HG02973 (cell line): ENCODE data around the gene KDM2B.
A peak's percentile ranks its signal among the peaks of the same experiment; 100 is the strongest.

Experiments used
- ATAC-seq: cut with Tn5 transposase; IDR thresholded peaks from one replicate; pipeline ENCODE4 v1.9.1; 2021; ENCODE audit warnings: moderate library complexity; ENCODE audit not compliant: unreplicated experiment

The KDM2B gene

DNA sequence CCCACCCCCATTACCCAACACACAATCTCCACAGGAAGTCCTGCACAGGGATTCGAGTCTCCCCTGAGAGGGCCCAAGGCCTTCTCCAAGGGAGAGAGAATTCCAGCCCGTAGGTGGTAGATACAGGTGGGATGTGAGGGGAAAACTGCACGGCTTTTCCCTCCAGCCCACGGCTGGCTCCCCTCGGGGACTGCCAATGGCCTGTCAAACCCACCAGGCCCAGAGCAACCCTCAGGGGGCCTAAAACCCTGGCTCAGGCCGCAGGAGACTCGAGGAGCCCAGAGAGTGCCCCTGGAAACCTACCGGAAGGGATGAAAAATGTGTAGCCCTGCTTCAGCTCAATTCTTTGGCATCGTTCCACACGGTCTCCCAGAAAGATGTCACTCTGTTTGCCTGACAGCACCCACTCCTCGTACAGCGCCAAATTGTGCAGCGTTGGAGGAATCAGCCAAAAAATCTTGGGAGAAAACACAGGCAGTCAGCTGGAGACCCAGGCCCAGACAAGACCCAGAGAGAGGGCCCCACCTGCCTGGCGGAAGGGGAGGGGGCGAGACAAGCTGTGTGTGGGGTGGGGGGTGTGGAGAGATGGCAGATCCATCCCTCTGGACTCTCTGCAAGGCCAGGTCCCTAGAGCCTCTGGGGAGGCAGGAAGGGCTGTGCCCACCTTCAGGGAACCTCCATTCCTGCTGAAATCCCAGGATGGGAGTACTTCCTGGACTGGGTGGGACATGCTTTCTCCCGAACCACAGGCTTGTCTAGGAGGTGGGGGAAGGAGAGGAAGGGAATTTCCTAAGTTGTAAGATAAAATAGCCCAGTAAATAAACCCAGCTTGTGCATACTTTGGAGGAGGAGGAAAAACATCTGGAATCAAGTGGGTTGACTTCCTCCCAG is 48.1 kb downstream of the KDM2B start:
- no peak for ATAC-seq

DNA sequence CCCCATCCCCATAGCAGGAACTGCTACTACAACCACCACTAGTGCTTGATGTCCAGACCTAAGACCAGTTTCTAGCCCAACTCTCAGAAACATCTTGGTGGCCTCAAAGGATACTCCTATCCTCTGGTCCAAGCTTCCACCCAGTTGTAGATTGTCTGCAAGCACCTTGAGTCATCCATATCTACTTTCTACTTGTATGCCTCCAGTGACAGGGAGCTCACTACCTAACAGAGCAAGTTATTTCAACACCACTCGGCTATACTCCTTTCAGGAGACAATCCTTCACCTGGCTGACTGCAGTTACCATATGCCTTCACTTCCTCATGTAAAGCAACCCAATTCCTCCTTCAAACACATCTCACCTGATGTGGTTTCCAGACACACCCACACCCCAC is 49.5 kb downstream of the KDM2B start:
- no peak for ATAC-seq

DNA sequence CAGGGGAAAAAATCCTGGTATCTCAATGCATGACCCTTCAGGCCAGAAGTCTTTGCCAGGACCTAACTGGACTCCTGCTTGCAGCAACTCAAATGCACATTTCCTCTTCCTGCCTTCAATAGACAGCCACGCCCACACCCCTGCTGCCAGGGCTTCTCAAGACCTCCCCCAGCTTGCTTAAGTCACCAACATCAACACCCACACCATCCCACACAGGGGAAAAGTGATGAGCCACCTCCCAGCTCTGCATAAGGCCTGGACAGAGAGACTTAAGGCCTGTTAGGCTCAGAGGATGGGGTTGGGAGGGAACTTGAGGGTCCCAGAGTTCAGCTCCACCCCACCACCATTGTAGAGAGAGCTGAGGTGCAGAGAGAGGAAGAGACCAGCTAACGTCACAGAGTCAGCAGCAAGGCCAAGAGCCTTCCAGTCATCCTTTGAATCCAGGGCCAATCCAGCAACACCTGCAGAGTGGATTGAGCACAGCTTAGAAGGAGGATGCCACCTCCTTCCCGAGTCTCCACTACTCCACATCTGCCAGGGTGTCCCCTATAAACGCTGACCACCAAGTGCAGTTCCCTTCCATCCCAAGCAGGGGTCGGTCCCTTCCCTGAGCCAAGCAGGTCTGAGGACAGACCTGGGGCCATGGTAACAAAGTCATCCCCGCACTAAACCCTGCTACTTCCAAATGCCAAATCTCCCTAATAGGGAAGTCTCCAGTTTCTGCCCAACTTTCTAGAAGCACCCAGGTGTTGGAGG is 50.0 kb downstream of the KDM2B start:
- peak; percentile 35 for ATAC-seq

DNA sequence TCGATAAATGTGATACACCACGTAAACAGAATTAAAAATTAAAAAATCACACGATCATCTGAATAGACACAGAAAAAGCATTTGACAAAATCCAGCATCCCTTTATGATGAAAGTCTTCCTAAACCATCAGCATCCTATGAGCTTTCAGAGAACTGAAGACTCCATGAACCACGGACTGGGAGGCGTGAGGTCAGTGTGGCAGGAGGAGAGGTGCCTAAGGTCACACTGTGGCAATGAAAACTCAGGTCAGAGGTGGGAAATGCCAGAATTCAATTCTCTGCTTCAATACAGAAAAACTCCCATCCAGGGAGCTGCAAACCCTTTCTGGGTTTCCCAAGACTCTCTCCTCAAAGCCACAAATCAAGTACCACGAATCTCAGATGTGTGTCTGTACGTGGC is 51.6 kb downstream of the KDM2B start:
- no peak for ATAC-seq

DNA sequence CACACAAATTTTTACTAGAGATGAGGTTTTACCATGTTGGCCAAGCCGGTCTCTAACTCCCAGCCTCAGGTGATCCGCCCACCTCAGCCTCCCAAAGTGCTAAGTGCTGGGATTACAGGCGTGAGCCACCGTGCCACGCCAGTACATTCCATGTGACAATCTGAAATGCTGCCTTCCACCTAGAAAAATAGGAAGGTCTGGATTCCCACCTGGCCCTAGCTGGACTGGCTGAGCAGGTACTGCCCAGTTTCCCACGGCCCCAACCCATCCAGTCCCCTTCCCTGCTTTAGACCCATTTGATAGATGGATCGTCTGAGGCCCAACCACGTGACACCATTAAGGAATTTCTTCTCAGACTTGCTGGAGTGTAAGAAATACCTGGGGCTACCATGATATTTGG is 55.4 kb downstream of the KDM2B start:
- ATAC-seq = no peak

DNA sequence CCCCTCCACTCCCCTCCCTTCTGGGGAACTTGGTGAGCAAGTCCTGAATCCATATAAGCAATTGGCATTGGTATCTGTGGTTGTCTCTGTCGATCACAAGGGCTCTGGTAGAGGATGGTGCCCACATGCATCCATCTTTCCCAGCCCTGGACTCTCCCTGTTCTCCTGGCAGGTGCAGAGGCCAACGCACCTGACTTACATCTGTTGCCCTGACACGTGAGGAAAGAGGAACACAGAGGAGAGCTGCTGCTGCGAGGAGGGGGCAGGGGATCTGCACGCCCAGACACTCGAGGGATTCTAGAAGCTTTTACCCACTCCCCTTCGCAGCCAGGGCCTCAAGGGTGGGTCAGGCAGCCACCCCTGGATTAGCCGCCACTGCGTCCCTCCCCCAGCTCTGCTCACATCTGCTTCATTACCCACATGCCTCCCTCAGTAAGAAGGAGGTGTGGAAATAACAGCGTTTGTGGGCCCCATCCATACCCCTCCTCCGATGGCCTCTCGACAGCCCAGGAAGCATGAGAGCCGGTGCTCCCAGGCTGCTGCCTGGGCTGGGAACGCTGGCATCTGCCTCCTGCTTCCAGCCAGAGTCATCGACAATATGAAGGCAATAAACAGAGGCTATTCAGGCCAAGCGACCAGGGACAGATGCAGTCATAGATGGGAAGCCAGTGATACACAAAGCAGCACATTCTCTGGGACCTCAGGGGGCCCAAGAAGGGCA is 56.5 kb downstream of the KDM2B start:
- no peak for ATAC-seq

DNA sequence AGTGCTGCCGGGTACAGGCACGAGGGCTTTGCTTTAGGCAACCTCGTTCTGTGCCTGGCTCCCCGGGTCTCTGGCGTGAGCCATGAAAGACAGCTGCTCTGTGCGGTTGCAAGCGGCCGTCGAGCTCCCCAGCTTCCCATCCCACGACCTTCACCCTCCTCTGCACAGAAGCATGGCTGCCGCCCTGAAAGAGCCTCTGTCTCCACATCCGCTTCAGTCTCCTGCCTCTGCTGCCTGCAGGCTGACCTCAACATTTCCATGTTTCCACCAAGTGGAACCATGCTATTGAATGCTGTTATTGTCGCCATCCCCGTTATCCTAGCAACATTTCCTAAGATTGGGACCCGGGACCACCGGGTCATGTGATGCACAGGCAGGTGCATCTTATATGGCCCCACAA is 57.1 kb downstream of the KDM2B start:
- ATAC-seq = no peak

DNA sequence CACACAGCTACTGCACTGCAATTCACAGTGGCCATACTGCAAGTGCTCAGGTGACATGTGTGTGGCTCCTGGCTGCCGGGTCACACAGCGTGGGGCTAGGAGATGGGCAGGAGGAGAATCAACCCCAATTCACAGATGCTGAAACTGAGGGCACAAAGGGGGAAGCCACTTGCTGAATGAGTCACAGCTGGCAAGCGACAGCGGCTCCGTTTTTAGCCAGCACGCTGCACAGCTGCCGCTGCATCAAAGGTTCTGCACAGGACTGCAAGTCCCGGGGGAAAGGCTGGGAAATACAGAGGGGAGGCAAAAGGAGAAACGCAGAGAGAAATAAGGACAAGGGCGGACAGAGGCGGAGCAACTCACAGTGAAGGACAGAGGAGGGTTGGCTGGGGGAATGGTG is 57.9 kb downstream of the KDM2B start:
- no peak for ATAC-seq

DNA sequence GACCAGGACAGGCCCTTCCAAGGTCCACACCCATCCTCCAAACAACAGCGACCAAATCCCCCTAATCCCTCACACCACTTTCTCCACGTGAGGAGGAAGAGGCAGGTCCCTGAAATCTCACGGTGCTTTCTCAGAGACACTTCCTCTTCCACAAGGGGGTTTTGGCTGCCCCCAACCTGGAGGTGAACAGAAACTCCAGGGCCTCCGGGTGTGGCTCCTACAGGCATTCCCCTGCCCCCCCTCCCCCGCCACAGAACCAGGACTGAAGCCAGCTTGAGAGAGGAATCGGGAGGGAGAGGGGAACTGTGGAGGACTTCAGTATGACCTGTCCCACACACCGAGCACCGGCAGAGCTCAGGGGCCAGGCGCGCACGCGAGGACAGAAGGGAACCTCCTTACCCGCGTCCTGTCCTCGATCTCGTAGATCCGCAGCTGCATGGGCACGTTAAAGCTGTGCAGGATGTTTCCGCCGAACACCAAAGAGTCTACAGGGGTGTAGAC is 60.2 kb downstream of the KDM2B start:
- ATAC-seq = no peak

DNA sequence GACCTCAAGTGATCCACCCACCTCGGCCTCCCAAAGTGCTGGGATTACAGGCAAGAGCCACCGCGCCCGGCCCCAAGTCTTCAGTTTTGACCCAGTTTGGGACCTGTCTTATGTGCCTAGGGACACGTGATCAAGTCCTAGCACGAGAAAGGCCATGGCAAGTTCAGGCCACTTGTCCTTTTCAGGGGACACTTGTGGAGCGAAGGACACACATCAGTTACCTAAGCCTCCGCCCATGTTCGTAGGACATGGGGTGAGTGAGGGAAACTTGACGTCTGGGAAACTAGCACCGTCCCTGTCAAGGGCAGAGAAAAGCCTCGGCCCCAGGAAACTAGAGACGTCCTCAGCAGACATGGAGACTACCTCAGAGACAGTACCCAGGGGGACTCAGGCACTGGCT is 60.7 kb downstream of the KDM2B start:
- no peak for ATAC-seq

DNA sequence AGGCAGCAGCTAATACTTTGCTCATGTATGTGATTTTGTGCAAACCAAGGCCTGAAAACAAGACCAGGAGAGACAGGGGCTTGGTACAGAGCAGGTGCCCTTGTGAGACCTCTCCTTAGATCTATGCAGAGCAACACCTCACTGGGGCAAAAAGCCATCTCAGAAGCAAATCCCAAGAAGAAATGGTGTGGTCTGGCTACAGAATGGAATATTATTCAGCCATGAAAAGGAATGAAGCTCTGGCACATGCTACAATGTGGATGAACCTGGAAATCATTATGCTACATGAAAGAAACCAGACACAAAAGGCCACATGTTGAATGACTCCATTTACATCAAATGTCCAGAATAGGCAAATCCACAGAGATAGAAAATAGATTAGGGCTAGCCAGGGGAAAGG is 61.6 kb downstream of the KDM2B start:
- no peak for ATAC-seq

DNA sequence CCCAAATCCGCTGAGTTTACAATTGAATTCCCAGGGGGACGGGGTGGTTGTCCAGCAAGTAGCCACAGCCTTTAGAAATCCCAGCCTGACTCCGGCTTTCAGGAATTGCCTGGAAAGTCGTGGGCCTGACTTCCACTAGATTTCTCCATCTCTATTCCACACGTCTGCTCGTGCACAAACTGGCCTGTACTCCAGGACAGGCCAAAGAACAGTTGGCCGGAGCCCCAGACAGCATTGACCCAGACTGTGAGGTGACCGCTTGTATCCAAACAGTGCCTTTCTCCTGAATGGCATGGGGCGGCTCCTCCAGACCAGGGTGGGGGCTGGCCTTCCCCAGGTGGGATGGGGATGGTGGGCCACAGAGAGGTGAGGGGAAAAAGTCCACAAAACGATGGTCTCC is 62.2 kb downstream of the KDM2B start:
- no peak for ATAC-seq

DNA sequence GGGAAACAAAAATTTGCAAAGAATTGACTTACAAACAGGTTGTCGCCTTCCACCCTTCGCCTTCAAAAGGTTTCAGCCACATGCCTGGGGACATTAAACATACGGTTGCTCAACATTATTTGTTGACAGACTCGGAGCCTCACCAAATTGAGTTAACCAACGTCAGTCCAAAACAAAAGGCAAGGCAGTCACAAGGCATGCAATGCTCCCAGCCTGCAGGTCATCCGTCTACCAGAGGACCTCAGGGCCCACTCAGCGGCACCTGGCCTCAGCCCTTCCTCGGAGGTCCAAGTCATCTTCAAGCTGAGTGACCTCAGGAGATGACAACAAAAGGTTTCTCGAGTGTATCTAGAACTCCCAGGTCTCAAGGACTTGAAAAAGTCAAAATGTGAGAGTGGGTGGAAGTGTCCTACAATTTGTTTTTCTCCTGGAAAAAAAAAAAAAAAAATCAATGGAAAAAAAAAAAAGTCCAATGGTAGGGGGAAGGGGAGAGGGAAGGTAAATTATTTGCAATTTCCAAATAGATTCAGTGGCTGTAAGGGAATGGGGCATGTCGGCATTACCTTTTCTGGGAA is 64.3 kb downstream of the KDM2B start:
- ATAC-seq = no peak

DNA sequence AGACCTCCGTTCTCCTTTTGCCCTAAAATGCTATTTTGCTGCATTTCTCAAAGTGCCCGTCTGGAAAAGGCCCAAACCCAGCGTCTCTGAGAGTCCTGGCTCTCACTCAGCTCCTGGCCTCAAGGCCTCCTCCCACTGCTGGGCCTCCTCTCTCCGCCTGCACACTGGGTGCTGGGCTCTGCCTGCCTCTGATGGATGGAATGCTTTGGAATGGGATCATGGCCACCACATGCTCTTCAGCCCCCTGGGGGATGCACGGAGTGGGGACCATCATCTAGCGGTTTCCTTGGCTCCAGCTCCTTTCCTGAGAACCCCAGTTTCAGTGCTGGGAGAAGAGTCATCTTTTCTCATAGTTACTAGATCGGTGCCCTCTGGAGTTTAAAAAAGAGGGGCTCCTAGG is 65.2 kb downstream of the KDM2B start:
- ATAC-seq = no peak

DNA sequence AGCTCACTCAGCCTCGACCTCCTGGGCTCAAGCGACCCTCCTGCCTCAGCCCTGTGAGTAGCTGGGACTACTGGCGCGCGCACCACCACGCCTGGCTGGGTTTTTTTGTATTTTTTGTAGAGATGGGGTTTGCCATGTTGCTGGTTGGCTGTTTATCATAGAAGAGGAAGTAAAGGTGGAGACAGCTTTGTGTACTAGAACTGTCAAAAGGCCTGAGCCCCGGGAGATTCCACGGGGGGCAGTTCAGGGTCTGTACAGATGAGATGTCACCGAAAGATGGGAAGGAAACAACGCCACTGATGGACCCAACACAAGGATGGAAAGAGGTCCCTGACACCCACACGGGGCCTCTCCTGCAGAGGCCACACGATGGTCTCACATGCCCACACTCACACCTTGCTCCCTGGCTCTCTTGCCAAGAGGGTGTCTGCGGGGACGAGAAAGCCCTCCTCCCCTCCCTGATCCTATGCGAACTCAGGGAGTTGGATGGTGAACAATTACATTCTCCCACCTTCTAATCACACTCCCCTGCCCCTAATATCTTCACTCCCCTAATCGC is 66.6 kb downstream of the KDM2B start:
- ATAC-seq = no peak

DNA sequence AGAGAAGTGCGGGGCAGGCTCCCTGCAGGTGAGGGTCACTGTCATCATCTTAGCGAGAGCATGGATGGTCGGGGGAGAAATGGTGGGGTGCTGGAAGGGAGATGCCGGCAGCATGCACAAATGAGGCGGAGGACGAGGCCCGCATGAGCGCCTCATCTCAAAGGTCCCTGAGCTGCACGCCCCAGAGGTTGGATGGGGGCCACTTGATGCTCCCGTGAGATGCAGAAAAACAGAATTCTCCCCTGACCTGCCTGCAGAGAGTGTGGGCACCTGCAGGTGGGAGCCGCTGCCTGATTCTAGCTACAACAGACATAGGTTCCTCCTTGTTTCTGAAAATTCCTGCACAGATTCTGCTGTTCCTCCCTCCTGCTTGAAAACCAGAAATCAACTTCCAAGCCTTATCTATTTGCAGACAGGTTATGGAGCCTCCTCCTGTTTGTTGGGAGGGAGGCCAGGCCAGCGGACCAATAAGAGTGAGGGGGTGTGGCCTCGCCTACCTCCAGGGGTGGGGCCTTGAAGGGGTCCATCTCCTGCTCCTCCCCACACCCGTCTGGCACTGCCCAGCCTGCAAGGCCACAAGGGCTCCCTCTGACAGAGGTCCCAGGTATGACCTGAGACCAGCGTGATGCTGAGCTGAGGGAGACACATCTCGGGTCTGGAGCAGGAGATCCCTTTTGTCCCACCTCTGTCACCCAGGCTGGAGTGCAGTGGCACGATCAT is 67.2 kb downstream of the KDM2B start:
- no peak for ATAC-seq

DNA sequence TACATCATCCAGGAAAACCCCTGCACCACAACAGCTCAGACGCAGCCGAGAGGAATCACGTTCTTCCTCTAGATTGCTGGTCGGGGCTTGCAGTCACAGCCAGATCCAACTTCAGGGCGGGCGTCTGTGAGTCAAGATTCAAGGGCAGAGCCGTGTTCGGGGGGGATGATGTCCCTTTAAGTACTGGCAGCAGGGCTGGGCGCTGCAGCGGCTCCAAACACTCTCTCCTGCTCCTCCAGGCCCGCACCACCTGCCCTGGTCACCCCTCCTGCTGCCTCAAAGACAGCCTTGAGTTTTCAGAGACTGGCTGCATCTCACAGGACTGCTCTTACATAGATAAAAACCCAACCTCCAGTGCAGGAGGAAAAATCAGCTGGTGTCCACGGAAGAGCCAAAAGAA is 68.3 kb downstream of the KDM2B start:
- ATAC-seq = no peak

DNA sequence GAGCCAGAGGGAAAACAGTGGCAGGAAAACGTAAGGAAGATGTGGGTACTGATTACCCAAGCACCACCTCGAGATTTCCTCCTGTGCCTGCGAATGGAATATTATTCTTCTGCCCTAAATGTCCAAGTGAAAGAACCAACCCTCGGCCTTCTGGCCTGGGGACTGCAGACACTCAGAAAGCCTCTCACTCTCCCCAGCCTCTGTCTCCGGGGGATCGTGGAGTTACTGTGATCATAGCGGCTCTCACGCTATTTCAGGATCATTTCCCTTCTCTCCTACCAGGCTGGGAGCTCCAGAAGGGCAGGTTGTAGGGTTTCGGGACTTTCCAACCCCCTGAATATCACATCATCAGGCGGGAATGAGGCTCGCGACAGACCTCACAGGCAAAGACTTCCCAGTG is 68.9 kb downstream of the KDM2B start:
- no peak for ATAC-seq

DNA sequence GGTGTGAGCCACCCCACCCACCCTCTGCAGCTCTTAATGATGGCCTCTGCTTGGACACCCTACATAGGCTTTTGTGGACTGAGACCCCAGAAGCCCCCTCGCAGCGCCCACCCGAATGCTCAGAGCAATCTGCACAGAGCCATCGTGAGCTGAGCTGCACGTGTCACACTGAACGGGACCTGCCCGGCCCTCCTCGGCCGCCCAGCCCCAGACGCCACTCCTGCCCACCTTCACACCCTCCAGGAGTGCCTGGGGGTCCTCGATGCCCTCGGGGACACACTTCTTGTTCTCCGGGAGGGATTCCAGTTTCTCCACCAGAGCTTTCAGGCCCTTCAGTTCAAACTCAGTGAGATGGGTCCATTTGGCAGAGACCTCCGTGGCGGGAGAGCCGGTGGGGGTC is 71.5 kb downstream of the KDM2B start:
- ATAC-seq = no peak

DNA sequence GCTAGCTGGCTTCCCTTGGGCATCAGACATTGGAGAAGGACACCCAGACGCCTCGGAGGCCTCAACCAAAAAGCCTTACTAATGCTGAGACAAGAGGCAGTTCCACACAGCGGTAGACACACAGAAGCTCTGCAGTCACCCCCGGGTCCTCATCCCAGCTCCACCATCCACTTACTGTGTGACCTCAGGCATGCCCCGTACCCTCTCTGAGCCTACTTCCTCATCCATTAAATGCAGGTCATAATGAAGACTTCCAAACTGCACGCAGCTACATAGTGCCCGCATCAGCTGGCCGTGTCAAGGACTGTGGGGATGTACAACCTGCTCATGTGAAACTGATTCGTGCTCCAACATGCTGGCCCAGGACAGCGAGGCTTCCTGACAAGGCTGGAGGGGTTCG is 72.3 kb downstream of the KDM2B start:
- no peak for ATAC-seq
